Tibial nerve (tissue), 3 donors: ENCODE results near the gene PLCB2.

Source experiments
- POLR2A ChIP-seq, 2 donors: fragments of 450-650 bp; IDR thresholded peaks; one replicate each; pipeline ENCODE4 v1.6.1; 2017; ENCODE audit warnings: antibody characterized with exemption in 2 of 2, mild to moderate bottlenecking in 2 of 2, moderate library complexity in 2 of 2
- TF ChIP-seq, protein P1 (sequence below), 5 experiments: fragments of 200-600 bp in 3 of 5; fragments of 450-650 bp in 2 of 5; sonication (generic) in 3 of 5; IDR thresholded peaks; one replicate each; pipeline ENCODE4 v1.5.1; 2016 to 2019; ENCODE audit warnings: antibody characterized with exemption in 5 of 5, mild to moderate bottlenecking in 3 of 5, moderate library complexity in 2 of 5

- TF ChIP-seq, protein P1, sequence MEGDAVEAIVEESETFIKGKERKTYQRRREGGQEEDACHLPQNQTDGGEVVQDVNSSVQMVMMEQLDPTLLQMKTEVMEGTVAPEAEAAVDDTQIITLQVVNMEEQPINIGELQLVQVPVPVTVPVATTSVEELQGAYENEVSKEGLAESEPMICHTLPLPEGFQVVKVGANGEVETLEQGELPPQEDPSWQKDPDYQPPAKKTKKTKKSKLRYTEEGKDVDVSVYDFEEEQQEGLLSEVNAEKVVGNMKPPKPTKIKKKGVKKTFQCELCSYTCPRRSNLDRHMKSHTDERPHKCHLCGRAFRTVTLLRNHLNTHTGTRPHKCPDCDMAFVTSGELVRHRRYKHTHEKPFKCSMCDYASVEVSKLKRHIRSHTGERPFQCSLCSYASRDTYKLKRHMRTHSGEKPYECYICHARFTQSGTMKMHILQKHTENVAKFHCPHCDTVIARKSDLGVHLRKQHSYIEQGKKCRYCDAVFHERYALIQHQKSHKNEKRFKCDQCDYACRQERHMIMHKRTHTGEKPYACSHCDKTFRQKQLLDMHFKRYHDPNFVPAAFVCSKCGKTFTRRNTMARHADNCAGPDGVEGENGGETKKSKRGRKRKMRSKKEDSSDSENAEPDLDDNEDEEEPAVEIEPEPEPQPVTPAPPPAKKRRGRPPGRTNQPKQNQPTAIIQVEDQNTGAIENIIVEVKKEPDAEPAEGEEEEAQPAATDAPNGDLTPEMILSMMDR (IDR thresholded peaks at IDR 0.05), result no peak
- no peak for TF ChIP-seq POLR2A (IDR thresholded peaks at IDR 0.05)
Observed at GRCh38 chr15:40263024-40263754, 44.5 kb downstream of the PLCB2 start.
